ENCODE data around the gene RGS13.

The RGS13 gene

DNA sequence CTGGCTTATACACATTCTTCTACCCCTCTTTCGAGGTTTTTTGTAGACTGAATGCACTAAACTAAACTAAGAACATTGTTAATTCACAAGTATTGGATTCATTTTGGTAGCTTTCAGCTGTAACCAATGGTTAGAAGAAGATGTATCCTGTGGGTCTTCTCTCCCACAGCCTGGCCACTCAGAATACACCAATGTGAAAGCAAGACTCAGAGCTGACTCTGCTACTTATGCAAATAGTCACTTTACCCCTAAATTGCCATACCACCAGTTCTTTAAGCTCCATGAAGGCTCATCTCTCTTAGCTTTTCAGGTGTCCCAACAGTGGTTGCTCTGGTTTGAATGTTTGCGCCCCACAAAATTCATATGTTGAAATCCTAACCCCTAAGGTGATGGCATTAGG is 60.1 kb downstream of the RGS13 start:
- TF ChIP-seq SPI1 (IDR thresholded peaks at IDR 0.05; ENCODE audit: low read depth, low read length) (no peak), PAX5 (IDR thresholded peaks at IDR 0.05; ENCODE audit: insufficient read depth, low read length, severe bottlenecking) (no peak), TAF1 (IDR thresholded peaks at IDR 0.05; ENCODE audit: low read depth, low read length) (no peak), POU2F2 (IDR thresholded peaks at IDR 0.05; ENCODE audit: low read depth, low read length) (no peak), POLR2A (IDR thresholded peaks at IDR 0.05; ENCODE audit: low read depth, low read length) (no peak), POLR2AphosphoS5 (IDR thresholded peaks at IDR 0.05; ENCODE audit: low read depth, low read length) (no peak)
- no peak for FAIRE-seq
- DNase-seq (ENCODE audit: insufficient read length, low spot score), result no peak

DNA sequence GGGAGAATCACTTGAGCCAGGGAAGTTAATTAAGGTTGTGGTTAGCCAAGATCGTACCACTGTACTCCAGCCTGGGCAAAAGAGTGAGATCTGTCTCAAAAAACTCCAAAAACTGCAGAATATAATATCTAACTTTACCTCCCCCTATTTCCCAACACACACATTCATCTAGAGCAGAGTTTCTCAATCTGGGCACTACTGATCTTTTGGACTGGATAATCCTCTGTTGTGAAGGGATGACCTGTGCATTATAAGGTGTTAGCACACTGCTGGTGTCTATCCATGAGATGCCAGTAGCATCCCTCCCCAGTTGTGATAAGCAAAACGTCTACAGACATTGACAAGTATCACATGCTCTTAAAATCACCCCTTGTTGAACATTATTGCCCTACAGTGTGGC is 61.8 kb downstream of the RGS13 start:
- no peak for DNase-seq (ENCODE audit: insufficient read length, low spot score)
- FAIRE-seq, result no peak
- no peak for TF ChIP-seq TAF1 (IDR thresholded peaks at IDR 0.05; ENCODE audit: low read depth, low read length)
- TF ChIP-seq POLR2A (IDR thresholded peaks at IDR 0.05; ENCODE audit: low read depth, low read length), result no peak
- no peak for TF ChIP-seq POLR2AphosphoS5 (IDR thresholded peaks at IDR 0.05; ENCODE audit: low read depth, low read length)
- TF ChIP-seq SPI1 (IDR thresholded peaks at IDR 0.05; ENCODE audit: low read depth, low read length), result no peak
- no peak for TF ChIP-seq PAX5 (IDR thresholded peaks at IDR 0.05; ENCODE audit: insufficient read depth, low read length, severe bottlenecking)
- TF ChIP-seq POU2F2 (IDR thresholded peaks at IDR 0.05; ENCODE audit: low read depth, low read length), result no peak

GRCh38 chr1:192698731-192699130 is 62.8 kb downstream of the RGS13 start:
- DNase-seq (ENCODE audit: insufficient read length, low spot score), result no peak
- TF ChIP-seq SPI1 (IDR thresholded peaks at IDR 0.05; ENCODE audit: low read depth, low read length) (no peak), POLR2AphosphoS5 (IDR thresholded peaks at IDR 0.05; ENCODE audit: low read depth, low read length) (no peak), PAX5 (IDR thresholded peaks at IDR 0.05; ENCODE audit: insufficient read depth, low read length, severe bottlenecking) (no peak), TAF1 (IDR thresholded peaks at IDR 0.05; ENCODE audit: low read depth, low read length) (no peak), POLR2A (IDR thresholded peaks at IDR 0.05; ENCODE audit: low read depth, low read length) (no peak), POU2F2 (IDR thresholded peaks at IDR 0.05; ENCODE audit: low read depth, low read length) (no peak)
- FAIRE-seq, result no peak

- FAIRE-seq (no peak), DNase-seq (ENCODE audit: insufficient read length, low spot score) (no peak)
- TF ChIP-seq TAF1 (IDR thresholded peaks at IDR 0.05; ENCODE audit: low read depth, low read length) (no peak), PAX5 (IDR thresholded peaks at IDR 0.05; ENCODE audit: insufficient read depth, low read length, severe bottlenecking) (no peak), POLR2A (IDR thresholded peaks at IDR 0.05; ENCODE audit: low read depth, low read length) (no peak), POLR2AphosphoS5 (IDR thresholded peaks at IDR 0.05; ENCODE audit: low read depth, low read length) (no peak), POU2F2 (IDR thresholded peaks at IDR 0.05; ENCODE audit: low read depth, low read length) (no peak), SPI1 (IDR thresholded peaks at IDR 0.05; ENCODE audit: low read depth, low read length) (no peak)
Measured at GRCh38 chr1:192700834-192701271, 64.9 kb downstream of the RGS13 start.

DNA sequence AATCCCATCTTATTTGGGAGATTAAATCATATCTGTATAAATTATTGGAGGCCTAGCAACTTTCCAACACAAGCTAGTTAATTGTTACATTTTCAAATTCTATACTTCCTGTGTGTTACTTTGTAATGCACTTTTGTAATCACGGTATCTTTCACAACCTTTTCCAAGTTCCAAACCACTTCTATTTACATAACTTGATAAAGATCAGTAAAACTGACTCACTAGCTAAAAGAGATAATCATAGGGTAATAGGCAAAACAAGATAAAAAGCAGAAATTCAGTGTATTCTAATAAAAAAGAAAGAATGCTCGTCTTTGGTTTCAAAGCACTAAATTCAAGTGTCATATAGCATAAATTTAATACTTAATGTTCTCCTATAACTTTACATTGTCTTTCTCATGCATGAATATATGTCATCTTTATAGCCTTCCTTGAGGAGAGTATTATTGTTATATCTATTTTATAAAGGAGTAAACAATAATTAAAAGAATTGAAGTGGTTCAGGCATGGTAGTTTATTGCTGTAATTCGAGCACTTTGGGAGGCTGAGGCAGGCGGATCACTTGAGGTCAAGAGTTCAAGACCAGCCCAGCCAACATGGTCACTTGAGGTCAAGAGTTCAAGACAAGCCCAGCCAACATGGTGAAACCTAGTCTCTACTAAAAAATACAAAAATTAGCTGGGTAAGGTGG is 66.4 kb downstream of the RGS13 start:
- TF ChIP-seq POLR2A (IDR thresholded peaks at IDR 0.05; ENCODE audit: low read depth, low read length), result no peak
- no peak for DNase-seq (ENCODE audit: insufficient read length, low spot score)
- FAIRE-seq, result no peak

DNA sequence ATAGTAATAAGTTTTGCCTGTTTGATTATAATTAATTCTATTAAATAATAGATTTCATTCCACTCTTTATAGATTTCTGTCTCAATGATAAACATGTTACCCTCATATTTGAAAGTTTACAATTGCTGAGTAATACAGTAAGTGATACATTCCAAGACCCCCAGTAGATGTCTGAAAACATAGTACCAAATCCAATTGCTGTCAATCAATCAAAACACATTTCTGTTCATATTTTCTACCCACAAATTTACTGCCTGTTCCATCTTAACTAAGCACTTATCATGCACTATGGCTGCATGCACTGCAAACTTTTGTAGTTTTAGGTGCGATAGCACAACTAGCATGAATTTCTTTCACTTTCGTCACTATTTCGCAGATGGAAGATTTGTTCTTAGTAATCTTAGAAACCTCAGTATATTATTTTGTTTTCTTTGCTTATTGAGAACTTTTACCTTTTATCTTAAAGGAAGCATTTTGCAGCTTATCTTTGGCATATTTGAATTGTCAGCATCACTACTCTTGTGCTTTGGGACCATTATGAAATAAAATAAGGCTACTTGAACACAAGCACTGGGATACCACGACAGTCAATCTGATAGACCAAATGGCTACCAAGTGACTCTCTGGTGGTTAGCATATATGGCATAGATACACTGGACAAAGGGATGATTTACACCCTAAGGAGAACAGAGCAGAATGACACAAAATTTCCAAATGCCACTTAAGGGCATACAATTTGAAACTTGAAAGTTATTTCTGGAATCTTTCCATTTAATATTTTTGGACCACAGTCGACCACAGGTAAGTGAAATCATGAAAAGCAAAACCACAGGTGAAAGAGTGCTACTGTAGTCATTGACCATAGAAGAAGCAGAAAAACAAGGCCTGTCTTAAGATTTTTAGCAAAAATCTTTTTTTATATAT is 67.6 kb downstream of the RGS13 start:
- TF ChIP-seq POLR2A (IDR thresholded peaks at IDR 0.05; ENCODE audit: low read depth, low read length) (no peak), POU2F2 (IDR thresholded peaks at IDR 0.05; ENCODE audit: low read depth, low read length) (no peak), SPI1 (IDR thresholded peaks at IDR 0.05; ENCODE audit: low read depth, low read length) (no peak), TAF1 (IDR thresholded peaks at IDR 0.05; ENCODE audit: low read depth, low read length) (no peak), PAX5 (IDR thresholded peaks at IDR 0.05; ENCODE audit: insufficient read depth, low read length, severe bottlenecking) (no peak), POLR2AphosphoS5 (IDR thresholded peaks at IDR 0.05; ENCODE audit: low read depth, low read length) (no peak)
- DNase-seq (ENCODE audit: insufficient read length, low spot score) (no peak), FAIRE-seq (no peak)

- TF ChIP-seq POLR2AphosphoS5 (IDR thresholded peaks at IDR 0.05; ENCODE audit: low read depth, low read length) (no peak), SPI1 (IDR thresholded peaks at IDR 0.05; ENCODE audit: low read depth, low read length) (no peak), POLR2A (IDR thresholded peaks at IDR 0.05; ENCODE audit: low read depth, low read length) (no peak), TAF1 (IDR thresholded peaks at IDR 0.05; ENCODE audit: low read depth, low read length) (no peak), PAX5 (IDR thresholded peaks at IDR 0.05; ENCODE audit: insufficient read depth, low read length, severe bottlenecking) (no peak), POU2F2 (IDR thresholded peaks at IDR 0.05; ENCODE audit: low read depth, low read length) (no peak)
- FAIRE-seq, result no peak
- DNase-seq (ENCODE audit: insufficient read length, low spot score), result no peak
Measured at GRCh38 chr1:192705510-192705909, 69.6 kb downstream of the RGS13 start.

- no peak for DNase-seq (ENCODE audit: insufficient read length, low spot score)
- TF ChIP-seq POLR2AphosphoS5 (IDR thresholded peaks at IDR 0.05; ENCODE audit: low read depth, low read length) (no peak), PAX5 (IDR thresholded peaks at IDR 0.05; ENCODE audit: insufficient read depth, low read length, severe bottlenecking) (no peak), SPI1 (IDR thresholded peaks at IDR 0.05; ENCODE audit: low read depth, low read length) (no peak), POLR2A (IDR thresholded peaks at IDR 0.05; ENCODE audit: low read depth, low read length) (no peak), POU2F2 (IDR thresholded peaks at IDR 0.05; ENCODE audit: low read depth, low read length) (no peak), TAF1 (IDR thresholded peaks at IDR 0.05; ENCODE audit: low read depth, low read length) (no peak)
- no peak for FAIRE-seq
Measured at GRCh38 chr1:192706936-192707335, 71.0 kb downstream of the RGS13 start.

DNA sequence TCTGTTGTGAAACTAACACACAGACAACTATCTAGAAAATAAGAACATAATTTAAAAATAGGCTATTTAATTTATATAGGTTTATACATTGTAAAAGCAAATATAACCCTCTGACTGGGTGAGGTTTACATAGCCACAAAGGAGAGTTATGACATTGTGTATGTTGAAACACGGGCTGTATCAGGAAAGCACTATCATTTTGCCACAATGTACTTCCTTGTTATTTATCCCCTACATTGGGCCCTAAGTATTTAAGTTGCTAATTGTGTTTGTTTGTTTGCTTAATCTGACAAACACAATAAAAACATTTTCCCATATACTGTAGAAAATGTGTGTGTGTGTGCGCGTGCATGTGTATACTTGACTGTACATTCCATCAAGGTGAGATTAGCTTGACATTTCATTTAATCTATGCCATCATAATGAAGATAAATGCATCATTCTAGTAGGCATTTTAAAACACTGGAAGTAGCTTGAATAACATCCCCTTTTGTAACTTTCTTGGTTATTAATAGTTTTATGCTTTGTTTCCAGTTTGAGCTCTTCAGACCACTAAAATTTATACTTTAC is 72.1 kb downstream of the RGS13 start:
- DNase-seq (ENCODE audit: insufficient read length, low spot score) (no peak), FAIRE-seq (no peak)
- TF ChIP-seq POLR2AphosphoS5 (IDR thresholded peaks at IDR 0.05; ENCODE audit: low read depth, low read length) (no peak), TAF1 (IDR thresholded peaks at IDR 0.05; ENCODE audit: low read depth, low read length) (no peak), PAX5 (IDR thresholded peaks at IDR 0.05; ENCODE audit: insufficient read depth, low read length, severe bottlenecking) (no peak), POU2F2 (IDR thresholded peaks at IDR 0.05; ENCODE audit: low read depth, low read length) (no peak), POLR2A (IDR thresholded peaks at IDR 0.05; ENCODE audit: low read depth, low read length) (no peak), SPI1 (IDR thresholded peaks at IDR 0.05; ENCODE audit: low read depth, low read length) (no peak)
